GM23338 (cell line): Measurements from ENCODE around the gene ZSCAN5C.

Source experiments
- CTCF ChIP-seq, 2 experiments: fragments of 200-600 bp in 1 of 2; sonication (generic) in 1 of 2; conservative IDR thresholded peaks; 2 replicates each; pipeline versions ENCODE4 v1.5.1 to v1.6.1; 2016 to 2017; ENCODE audit warnings: antibody characterized with exemption in 2 of 2, low read depth in 2 of 2, mild to moderate bottlenecking in 2 of 2, moderate library complexity in 1 of 2
- POLR2AphosphoS5 ChIP-seq: IDR thresholded peaks from 2 replicates; pipeline ENCODE4 v1.6.1; 2016; ENCODE audit warnings: antibody characterized with exemption, low read depth

- no peak for TF ChIP-seq POLR2AphosphoS5
- no peak for TF ChIP-seq CTCF (conservative IDR thresholded peaks at IDR 0.05; ENCODE audit: low read depth in 2 of 2)
Measured at GRCh38 chr19:56167064-56167578, 35.0 kb upstream of the ZSCAN5C start.
